ENCODE measurements around the gene UQCC2.

DNA sequence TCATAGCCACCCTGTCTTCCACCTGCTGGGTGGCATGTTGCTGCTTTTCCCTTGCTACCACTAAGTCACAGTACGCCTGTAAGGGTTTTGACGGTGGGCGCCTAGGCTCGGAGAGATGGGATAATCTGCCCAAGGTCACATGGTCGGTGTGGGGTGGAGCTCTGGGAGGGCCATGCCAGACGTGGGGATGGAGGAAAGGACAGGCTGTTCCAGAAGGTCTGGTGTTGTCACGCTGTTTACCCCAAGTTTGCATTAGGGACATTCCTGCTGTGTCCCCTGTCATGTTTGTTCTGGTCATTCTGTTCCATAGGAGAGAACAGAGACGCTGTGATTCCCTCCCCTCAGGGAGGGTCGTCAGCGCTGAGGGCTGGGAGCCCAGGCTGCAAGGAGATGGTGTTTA lies 19.1 kb upstream of the UQCC2 start:
- TF ChIP-seq POLR2A (IDR thresholded peaks at IDR 0.05): no peak
- TF ChIP-seq, protein P1, sequence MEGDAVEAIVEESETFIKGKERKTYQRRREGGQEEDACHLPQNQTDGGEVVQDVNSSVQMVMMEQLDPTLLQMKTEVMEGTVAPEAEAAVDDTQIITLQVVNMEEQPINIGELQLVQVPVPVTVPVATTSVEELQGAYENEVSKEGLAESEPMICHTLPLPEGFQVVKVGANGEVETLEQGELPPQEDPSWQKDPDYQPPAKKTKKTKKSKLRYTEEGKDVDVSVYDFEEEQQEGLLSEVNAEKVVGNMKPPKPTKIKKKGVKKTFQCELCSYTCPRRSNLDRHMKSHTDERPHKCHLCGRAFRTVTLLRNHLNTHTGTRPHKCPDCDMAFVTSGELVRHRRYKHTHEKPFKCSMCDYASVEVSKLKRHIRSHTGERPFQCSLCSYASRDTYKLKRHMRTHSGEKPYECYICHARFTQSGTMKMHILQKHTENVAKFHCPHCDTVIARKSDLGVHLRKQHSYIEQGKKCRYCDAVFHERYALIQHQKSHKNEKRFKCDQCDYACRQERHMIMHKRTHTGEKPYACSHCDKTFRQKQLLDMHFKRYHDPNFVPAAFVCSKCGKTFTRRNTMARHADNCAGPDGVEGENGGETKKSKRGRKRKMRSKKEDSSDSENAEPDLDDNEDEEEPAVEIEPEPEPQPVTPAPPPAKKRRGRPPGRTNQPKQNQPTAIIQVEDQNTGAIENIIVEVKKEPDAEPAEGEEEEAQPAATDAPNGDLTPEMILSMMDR (IDR thresholded peaks at IDR 0.05): no peak
- TF ChIP-seq EP300 (IDR thresholded peaks at IDR 0.05): peak in 1 of 2 donors; percentile 29
